Esophagus muscularis mucosa (tissue), 4 donors: Measurements from ENCODE around the gene GHR. TPM values are rescaled to one million over a fixed set of nuclear protein-coding genes. Genes with fewer than 3 reads are reported as not detected.

ENCODE experiments used
- DNase-seq: peaks from one replicate; pipeline ENCODE4 v3.0.0-alpha.2; 2017; ENCODE audit errors: extremely low spot score
- H3K27ac ChIP-seq, 4 donors: fragments of 200-600 bp; sonication (generic); replicated peaks in 1 of 4; 1 replicate in 3 of 4; 2 replicates in 1 of 4; pipeline ENCODE4 v1.5.1; 2016 to 2019; ENCODE audit warnings: mild to moderate bottlenecking in 1 of 4
- H3K27me3 ChIP-seq, 4 donors: fragments of 200-600 bp; sonication (generic); one replicate each; pipeline versions ENCODE4 v1.5.1 to v1.6.0; 2016 to 2019
- H3K36me3 ChIP-seq, 4 donors: fragments of 200-600 bp; sonication (generic); one replicate each; pipeline ENCODE4 v1.5.1; 2016 to 2019
- H3K4me1 ChIP-seq, 4 donors: fragments of 200-600 bp; sonication (generic); one replicate each; pipeline ENCODE4 v1.5.1; 2016 to 2019
- H3K4me3 ChIP-seq, 4 donors: fragments of 200-600 bp; sonication (generic); 1 replicate in 2 of 4; 2 replicates in 2 of 4; pipeline ENCODE4 v1.5.1; 2016 to 2019; ENCODE audit warnings: mild to moderate bottlenecking in 4 of 4, moderate library complexity in 1 of 4
- H3K9me3 ChIP-seq, 4 donors: fragments of 200-600 bp; sonication (generic); 1 replicate in 3 of 4; 2 replicates in 1 of 4; pipeline ENCODE4 v1.5.1; 2016 to 2019
- EP300 ChIP-seq: sonication (generic); formaldehyde crosslinking; IDR thresholded peaks from one replicate; pipeline ENCODE4 v1.6.1; 2017; ENCODE audit warnings: antibody characterized with exemption
- POLR2A ChIP-seq: fragments of 450-650 bp; IDR thresholded peaks from one replicate; pipeline ENCODE4 v1.6.1; 2017; ENCODE audit warnings: antibody characterized with exemption, moderate library complexity, mild to moderate bottlenecking, low read depth
- POLR2AphosphoS5 ChIP-seq, 2 donors: sonication (generic); formaldehyde crosslinking; IDR thresholded peaks; one replicate each; pipeline ENCODE4 v1.6.1; 2017; ENCODE audit warnings: antibody characterized with exemption in 2 of 2
- WGBS: methylation state at CpG from one replicate; pipeline ENCODE4 v1.1.5; 2018; 5-methylcytosine and 5-hydroxymethylcytosine counted together
- intact Hi-C: fragments of 100-400 bp; cut with DNase I; formaldehyde crosslinking; loops from one replicate; pipeline ENCODE4 v1.15.1; 2023
- total RNA-seq, 4 donors: library from RNA; depleted of rRNA; stranded (reverse); fragments of >200 nt; gene quantifications; one replicate each; pipeline versions ENCODE4 v1.1.0 to v1.2.1, GENCODE V29; 2016
- TF ChIP-seq, protein P1 (sequence below), 3 experiments: fragments of 200-600 bp in 2 of 3; fragments of 450-650 bp in 1 of 3; sonication (generic) in 2 of 3; IDR thresholded peaks; one replicate each; pipeline ENCODE4 v1.5.1; 2017 to 2019; ENCODE audit warnings: antibody characterized with exemption in 3 of 3, mild to moderate bottlenecking in 2 of 3, moderate library complexity in 1 of 3

GHR gene
- total RNA-seq, 4 donors from 2014 or later = 5.3 to 9.1 (median 6.5) TPM

DNA sequence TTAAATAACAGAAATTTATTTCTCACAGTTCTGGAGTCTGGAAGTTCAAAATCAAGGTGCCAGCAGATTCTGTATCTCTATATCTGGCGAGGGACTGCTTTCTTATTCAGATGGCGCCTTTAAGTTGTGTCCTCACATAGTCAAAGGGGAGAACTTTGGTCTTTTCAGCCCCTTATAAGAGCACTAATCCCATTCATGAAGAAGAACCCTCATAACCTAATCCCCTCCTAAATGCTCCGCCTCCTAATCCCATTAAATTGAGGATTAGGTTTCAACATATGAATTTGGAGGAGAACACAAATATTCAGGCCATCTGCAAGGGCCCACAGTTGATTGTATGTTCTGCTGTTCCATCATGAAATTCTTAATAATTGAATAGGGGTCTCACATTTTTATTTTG, 322.6 kb downstream of the GHR start:
- intact Hi-C loops = no loop called here
- H3K36me3 ChIP-seq = no peaks in the 10 kb centered on the region

DNA sequence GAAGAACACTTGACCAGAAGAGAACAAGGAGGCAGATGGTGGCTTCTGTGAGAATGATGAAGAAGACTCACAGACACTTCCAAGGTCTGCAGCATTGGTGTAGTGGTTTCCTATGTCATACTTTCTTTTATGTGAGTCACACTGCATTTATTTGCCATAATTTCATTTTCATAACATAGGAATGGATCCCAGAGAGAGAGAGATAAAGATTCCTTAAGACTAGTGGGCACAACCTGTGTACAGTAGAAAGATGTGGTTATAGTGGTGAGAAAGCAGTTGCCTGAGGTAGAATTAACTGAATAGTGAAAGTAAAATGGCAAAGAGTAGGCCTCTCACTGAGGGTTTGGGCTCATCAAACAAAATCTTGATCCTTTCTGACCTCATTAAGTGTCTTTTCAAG, 325.8 kb downstream of the GHR start:
- intact Hi-C loops = no loop called here

More for the DNA sequence above, 322.6 kb downstream of the GHR start:
- no peak overlapping the region for H3K27ac ChIP-seq
- no peaks in the 10 kb centered on the region for H3K9me3 ChIP-seq
- H3K4me3 ChIP-seq = no peak overlapping the region
- WGBS = 99% methylated on average over 3 of the region's 3 CpGs
- no peaks in the 10 kb centered on the region for H3K4me1 ChIP-seq
- no peaks in the 10 kb centered on the region for H3K27me3 ChIP-seq
- TF ChIP-seq POLR2A (no peak), POLR2AphosphoS5 (IDR thresholded peaks at IDR 0.05) (no peak), EP300 (no peak)
- TF ChIP-seq, protein P1, sequence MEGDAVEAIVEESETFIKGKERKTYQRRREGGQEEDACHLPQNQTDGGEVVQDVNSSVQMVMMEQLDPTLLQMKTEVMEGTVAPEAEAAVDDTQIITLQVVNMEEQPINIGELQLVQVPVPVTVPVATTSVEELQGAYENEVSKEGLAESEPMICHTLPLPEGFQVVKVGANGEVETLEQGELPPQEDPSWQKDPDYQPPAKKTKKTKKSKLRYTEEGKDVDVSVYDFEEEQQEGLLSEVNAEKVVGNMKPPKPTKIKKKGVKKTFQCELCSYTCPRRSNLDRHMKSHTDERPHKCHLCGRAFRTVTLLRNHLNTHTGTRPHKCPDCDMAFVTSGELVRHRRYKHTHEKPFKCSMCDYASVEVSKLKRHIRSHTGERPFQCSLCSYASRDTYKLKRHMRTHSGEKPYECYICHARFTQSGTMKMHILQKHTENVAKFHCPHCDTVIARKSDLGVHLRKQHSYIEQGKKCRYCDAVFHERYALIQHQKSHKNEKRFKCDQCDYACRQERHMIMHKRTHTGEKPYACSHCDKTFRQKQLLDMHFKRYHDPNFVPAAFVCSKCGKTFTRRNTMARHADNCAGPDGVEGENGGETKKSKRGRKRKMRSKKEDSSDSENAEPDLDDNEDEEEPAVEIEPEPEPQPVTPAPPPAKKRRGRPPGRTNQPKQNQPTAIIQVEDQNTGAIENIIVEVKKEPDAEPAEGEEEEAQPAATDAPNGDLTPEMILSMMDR (IDR thresholded peaks at IDR 0.05) = no peak
- no peak for DNase-seq

DNA sequence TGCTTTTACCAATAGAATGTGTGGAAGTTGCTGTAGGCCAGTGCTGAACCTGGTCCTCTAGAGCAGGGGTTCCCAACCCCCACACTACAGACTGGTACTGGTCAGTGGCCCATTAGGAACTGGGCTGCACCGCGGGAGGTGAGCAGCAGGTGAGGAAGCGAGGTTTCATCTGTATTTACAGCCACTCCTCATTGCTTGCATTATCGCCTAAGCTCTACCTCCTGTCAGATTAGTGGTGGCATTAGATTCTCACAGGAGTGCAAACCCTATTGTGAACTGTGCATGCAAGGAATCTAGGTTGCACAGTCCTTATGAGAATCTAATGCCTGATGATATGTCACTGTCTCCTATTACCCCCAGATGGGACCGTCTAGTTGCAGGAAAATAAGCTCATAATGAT, 327.3 kb downstream of the GHR start:
- intact Hi-C loops = no loop called here
- no peaks in the 10 kb centered on the region for H3K4me1 ChIP-seq
- no peak for TF ChIP-seq POLR2A
- TF ChIP-seq, protein P1 (IDR thresholded peaks at IDR 0.05) = no peak
- no peak for TF ChIP-seq POLR2AphosphoS5 (IDR thresholded peaks at IDR 0.05)
- no peak for TF ChIP-seq EP300
- H3K27me3 ChIP-seq = no peaks in the 10 kb centered on the region
- H3K36me3 ChIP-seq = no peaks in the 10 kb centered on the region
- DNase-seq = no peak
- WGBS = 90% methylated on average over 5 of the region's 5 CpGs
- H3K9me3 ChIP-seq = no peaks in the 10 kb centered on the region
- no peak overlapping the region for H3K27ac ChIP-seq
- H3K4me3 ChIP-seq = no peak overlapping the region

More for the DNA sequence above, 325.8 kb downstream of the GHR start:
- TF ChIP-seq POLR2AphosphoS5 (IDR thresholded peaks at IDR 0.05) (no peak), EP300 (no peak), POLR2A (no peak)
- TF ChIP-seq, protein P1 (IDR thresholded peaks at IDR 0.05) = no peak
- Histone ChIP-seq H3K9me3 (no peaks in the 10 kb centered on the region), H3K27me3 (no peaks in the 10 kb centered on the region), H3K4me1 (no peaks in the 10 kb centered on the region), H3K36me3 (no peaks in the 10 kb centered on the region), H3K4me3 (no peak overlapping the region), H3K27ac (no peak overlapping the region)
- no peak for DNase-seq

DNA sequence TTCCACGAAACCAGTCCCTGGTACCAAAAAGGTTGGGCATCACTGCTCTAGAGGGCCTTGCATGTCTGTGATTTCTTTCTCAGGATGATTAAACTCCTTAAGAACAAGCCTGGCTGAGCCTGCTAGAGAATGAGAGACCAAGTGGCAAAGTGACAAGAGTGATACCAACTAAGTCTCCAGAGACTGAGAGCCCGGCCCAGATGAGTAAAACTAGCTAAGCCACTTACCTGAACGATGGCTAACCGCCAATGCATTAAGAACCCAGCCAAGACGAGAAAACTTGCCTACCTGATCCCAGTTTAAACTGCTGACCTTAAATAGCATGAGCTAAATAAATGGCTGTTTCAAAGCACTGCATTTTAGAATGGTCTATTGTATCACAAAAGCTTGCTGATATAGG, 327.8 kb downstream of the GHR start:
- Histone ChIP-seq H3K9me3 (no peaks in the 10 kb centered on the region), H3K4me3 (no peak overlapping the region), H3K36me3 (no peaks in the 10 kb centered on the region), H3K27me3 (no peaks in the 10 kb centered on the region), H3K4me1 (no peaks in the 10 kb centered on the region), H3K27ac (no peak overlapping the region)
- intact Hi-C loops = no loop called here
- 73% methylated on average over 5 of the region's 5 CpGs for WGBS
- TF ChIP-seq EP300 (no peak), POLR2AphosphoS5 (IDR thresholded peaks at IDR 0.05) (no peak), POLR2A (no peak)
- TF ChIP-seq, protein P1 (IDR thresholded peaks at IDR 0.05) = no peak
- no peak for DNase-seq

DNA sequence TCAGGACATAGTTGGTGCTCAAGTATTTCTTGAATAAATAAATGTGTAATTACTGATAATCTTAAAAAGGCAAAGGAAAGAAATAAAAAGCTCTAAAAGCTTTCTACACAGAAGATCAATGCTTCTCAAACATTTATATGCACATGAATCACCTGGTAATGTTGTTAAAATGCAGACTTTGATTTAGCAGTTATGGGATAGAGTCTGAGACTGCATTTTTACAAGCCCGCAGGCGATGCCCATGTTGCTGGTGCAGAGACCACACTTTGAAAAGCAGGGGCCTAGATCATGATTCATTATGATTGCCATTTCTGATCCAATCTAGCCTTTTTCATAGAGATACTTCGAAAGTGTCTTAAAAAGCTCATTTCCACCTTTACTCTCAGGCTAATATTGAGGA, 329.9 kb downstream of the GHR start:
- Histone ChIP-seq H3K4me1 (peaks cover 0 to 10% (median 2%) of the 10 kb centered on the region in 4 donors), H3K27me3 (peaks cover 0 to 5% (median 0%) of the 10 kb centered on the region in 4 donors), H3K9me3 (no peaks in the 10 kb centered on the region), H3K4me3 (no peak overlapping the region), H3K36me3 (no peaks in the 10 kb centered on the region), H3K27ac (no peak overlapping the region)
- WGBS = 91% methylated on average over 3 of the region's 3 CpGs
- intact Hi-C loops = no loop called here
- no peak for DNase-seq
- TF ChIP-seq POLR2AphosphoS5 (IDR thresholded peaks at IDR 0.05) (no peak), POLR2A (no peak), EP300 (no peak)
- TF ChIP-seq, protein P1 (IDR thresholded peaks at IDR 0.05) = no peak
